Neural cell (in vitro differentiated cells): ENCODE measurements around the gene OLFM1.

Experiments used
- CTCF ChIP-seq: fragments of 450-650 bp; IDR thresholded peaks from 2 replicates; pipeline ENCODE4 v1.5.1; 2014; ENCODE audit warnings: antibody characterized with exemption, mild to moderate bottlenecking, moderate library complexity; ENCODE audit not compliant: poor library complexity, severe bottlenecking
- REST ChIP-seq: IDR thresholded peaks from 2 replicates; pipeline ENCODE4 v1.6.1; 2012; ENCODE audit warnings: borderline replicate concordance

DNA sequence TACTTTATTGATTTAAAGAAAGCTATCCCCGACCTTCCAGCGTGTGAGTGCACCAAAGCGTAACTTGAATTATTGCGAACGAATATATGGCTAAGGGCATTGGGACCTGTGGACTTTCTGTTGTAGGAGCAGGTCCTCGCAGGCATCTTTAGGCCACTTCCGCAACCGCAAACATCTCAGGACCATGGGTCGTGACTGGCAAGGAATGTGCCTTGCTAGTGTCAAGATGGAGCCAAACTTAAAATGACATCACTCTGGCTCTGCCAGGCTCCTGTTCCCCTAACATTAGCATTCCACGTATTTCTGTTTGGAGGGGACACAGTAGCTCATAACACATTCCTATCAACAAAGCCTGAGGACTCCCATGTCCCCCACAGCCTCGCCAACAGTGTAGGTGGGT is 44.1 kb upstream of the OLFM1 start:
- no peak for TF ChIP-seq CTCF
- TF ChIP-seq REST: no peak
